Measurements from ENCODE around the gene ST3GAL4. TPM values are rescaled to one million over a fixed set of nuclear protein-coding genes. Genes with fewer than 3 reads are reported as not detected.

Gene ST3GAL4
- total RNA-seq, 1 experiment from 2014 or later, result 13.1 TPM

GRCh38 chr11:126438272-126438671 lies 82.8 kb downstream of the ST3GAL4 start:
- no peak overlapping the region for H3K27ac ChIP-seq (ENCODE audit: low read depth, low read length)

More at GRCh38 chr11:126438272-126438671, 82.8 kb downstream of the ST3GAL4 start:
- Histone ChIP-seq H3K4me3 (replicated peaks in 1 of 2; ENCODE audit: low read depth in 1 of 2, low read length in 2 of 2) (no peak overlapping the region), H3K36me3 (ENCODE audit: control insufficient read depth in 1 of 2, insufficient read depth in 2 of 2, low read length in 2 of 2) (no peaks in the 10 kb centered on the region), H3K9me2 (ENCODE audit: insufficient read depth) (no peaks in the 10 kb centered on the region), H3K4me1 (ENCODE audit: control insufficient read depth in 1 of 2, insufficient read depth in 2 of 2, low read length in 2 of 2) (peaks cover 0 to 5% of the 10 kb centered on the region in 2 experiments; a peak in 1 of 4 replicates), H3K9ac (ENCODE audit: low read length) (no peak overlapping the region), H3K9me3 (ENCODE audit: control insufficient read depth in 1 of 2, insufficient read depth in 1 of 2, low read depth in 1 of 2, low read length in 2 of 2) (no peaks in the 10 kb centered on the region), H3K4me2 (ENCODE audit: low read length) (no peak overlapping the region), H3K27me3 (ENCODE audit: insufficient read depth, low read length) (peaks cover 7% of the 10 kb centered on the region; the same call in 1 of the 2 replicates), H4K20me1 (ENCODE audit: insufficient read depth) (no peaks in the 10 kb centered on the region), H2AFZ (ENCODE audit: low read depth, low read length, poor library complexity, severe bottlenecking) (no peak overlapping the region), H3K79me2 (ENCODE audit: insufficient read depth, low read length) (no peaks in the 10 kb centered on the region)
- no peak for ATAC-seq
- no peak for DNase-seq (ENCODE audit: low read depth, low spot score)
- TF ChIP-seq POLR2AphosphoS5 (IDR thresholded peaks at IDR 0.05; ENCODE audit: low read depth, low read length), result no peak
- no peak for TF ChIP-seq CEBPB (IDR thresholded peaks at IDR 0.05; ENCODE audit: low read depth)
- no peak for TF ChIP-seq EZH2phosphoT487 (IDR thresholded peaks at IDR 0.05; ENCODE audit: borderline replicate concordance)
- TF ChIP-seq CTCF (IDR thresholded peaks at IDR 0.05 in 2 of 3, conservative IDR thresholded peaks at IDR 0.05 in 1 of 3; ENCODE audit: borderline replicate concordance in 1 of 3, insufficient read depth in 1 of 3, low read depth in 2 of 3, low read length in 2 of 3), result no peak
- TF ChIP-seq JUND (IDR thresholded peaks at IDR 0.05), result no peak
- no peak for TF ChIP-seq YY1 (IDR thresholded peaks at IDR 0.05; ENCODE audit: extremely low read depth, insufficient replicate concordance, low read depth, low read length)
- TF ChIP-seq ZFX (IDR thresholded peaks at IDR 0.05), result no peak
- no peak for TF ChIP-seq ZNF274 (IDR thresholded peaks at IDR 0.05; ENCODE audit: low read depth, low read length)
- BruUV-seq (replicated peaks), result no TSS peak
- ChIA-PET POLR2A (no interaction called here), CTCF (no interaction called here), RAD21 (ENCODE audit: low non-redundant PET in 1 of 2, low total read pairs in 2 of 2, uncharacterized antibody in 2 of 2, unreplicated experiment in 2 of 2) (no interaction called here)
- intact Hi-C loops (cut with micrococcal nuclease), result no loop called here

Measured in HCT116 (cell line).